Embryonic facial prominence (tissue), 1 donor: ENCODE results near the gene RHBDD1.

Experiments used
- DNase-seq: peaks from one replicate; pipeline ENCODE4 v3.0.0-alpha.2; 2016; ENCODE audit errors: extremely low spot score

RHBDD1 gene

GRCh38 chr2:226845386-226846116 is 9.7 kb downstream of the RHBDD1 start:
- no peak for DNase-seq

GRCh38 chr2:226847090-226847489 is 11.2 kb downstream of the RHBDD1 start:
- DNase-seq = no peak

- no peak for DNase-seq
Measured at GRCh38 chr2:226847511-226847910, 11.7 kb downstream of the RHBDD1 start.

- DNase-seq = no peak
Measured at GRCh38 chr2:226849349-226849748, 13.5 kb downstream of the RHBDD1 start.

GRCh38 chr2:226850024-226850423 is 14.2 kb downstream of the RHBDD1 start:
- no peak for DNase-seq

- no peak for DNase-seq
Measured at GRCh38 chr2:226855787-226856186, 19.9 kb downstream of the RHBDD1 start.

DNA sequence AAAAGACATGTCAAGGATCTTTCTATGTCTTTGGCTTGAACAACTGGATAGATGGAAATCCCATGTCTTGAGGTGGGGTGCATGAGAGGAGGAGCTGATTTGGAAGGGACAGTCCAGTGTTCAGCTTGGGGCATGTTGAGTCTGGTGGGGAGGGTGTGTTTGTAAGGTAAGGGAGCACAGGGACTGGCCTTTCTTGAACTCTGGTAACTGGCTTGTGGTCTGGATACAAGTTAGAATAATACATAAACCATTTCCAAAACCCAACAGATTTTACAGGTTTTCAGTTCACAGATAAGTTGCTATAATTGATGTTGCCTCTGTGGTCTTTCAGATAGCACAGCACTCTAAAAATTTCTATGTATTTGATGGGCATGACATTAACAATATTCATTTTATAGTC is 24.2 kb downstream of the RHBDD1 start:
- DNase-seq = no peak

DNA sequence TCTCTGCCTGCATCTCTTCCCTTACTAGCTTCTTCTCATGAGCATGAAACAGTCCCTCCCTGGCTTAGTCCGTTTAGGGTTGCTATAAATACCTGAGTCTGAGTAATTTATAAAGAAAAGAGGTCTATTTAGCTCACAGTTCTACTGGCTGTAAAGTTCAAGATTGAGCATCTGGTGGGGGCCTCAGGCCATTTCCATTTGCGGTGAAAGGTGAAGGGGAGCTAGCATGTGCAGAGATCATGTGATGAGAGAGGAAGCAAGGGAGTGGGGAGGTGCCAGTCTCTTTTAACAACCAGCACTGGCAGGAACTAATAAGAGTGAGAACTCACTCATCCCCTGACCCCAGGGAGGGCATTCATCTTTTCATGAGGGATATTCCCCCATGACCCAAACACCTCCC is 26.8 kb downstream of the RHBDD1 start:
- DNase-seq = no peak

DNA sequence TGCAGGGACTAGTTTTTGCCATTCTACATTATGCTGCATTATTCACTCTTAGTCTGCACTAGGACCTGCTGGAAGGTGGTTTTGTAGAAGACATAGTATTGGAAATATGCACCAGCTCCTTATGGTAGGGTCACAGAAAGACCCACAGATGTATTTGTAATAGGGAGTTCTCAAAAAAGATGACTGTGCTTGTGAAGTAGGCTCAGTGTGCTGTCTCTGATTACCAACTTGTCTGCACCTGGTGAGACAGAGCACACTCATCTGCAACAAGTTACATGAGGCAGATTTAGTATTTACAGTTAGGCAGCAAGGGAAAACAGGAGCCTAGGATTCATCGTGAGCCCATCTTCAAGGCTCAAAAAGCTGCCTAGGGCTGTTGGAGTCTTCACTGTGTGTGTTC is 29.4 kb downstream of the RHBDD1 start:
- no peak for DNase-seq

DNA sequence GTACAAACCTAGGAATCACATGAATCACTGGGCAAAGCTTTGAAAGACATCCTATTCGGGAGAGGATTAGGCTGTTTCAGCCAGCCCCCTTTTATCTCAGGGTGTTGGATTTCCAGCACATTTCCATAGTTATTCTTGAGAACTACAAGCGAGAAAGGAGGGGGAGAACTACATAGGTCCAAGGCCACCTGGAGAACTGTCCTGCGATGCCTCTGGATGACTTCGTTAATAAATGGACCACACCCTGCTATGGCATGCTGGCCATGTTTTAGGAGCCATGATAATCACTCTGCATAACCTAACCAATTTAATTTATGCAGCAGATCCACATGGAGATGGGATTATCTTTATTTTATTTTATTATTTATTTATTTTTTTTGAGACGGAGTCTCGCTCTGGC is 29.9 kb downstream of the RHBDD1 start:
- DNase-seq = no peak

DNA sequence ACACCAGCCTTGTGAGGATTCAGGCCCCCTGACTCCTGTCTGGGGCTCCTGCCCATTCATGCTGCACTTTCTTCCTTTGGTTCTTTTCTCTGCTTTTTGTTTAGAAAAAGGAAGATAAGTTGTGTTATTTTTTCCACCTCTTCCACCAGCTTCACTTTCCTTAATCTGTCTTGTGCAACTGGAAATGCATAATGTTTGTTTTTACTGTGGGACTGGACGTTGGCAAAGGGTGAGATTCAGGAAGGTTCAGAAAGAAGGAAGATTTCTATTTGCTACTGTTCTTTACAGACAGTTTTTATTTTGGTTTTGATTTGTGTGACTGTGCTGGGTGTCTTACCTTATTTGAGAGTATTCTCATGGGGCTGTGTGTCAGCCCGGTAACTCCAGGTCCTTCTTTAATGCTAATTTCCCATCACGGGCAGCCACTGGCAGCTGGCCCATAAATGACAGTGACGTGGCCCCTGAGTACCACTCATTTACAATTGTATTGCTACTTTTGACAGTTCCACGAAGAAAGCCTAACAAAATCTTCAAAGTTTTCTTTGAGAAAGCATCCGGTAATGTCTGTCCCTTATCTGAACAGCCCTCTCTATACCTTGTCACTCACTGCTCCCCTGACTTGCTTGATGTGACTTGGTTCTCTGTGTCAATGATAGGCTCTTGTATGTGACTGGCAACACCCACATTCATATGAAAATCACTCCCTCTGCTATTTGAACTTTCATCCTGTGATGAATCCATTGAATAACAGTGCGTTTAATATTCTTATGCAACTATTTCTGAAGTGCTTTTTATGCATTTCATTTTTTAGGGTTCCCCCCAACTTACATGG is 32.7 kb downstream of the RHBDD1 start:
- no peak for DNase-seq

GRCh38 chr2:226869371-226869770 is 33.5 kb downstream of the RHBDD1 start:
- no peak for DNase-seq

DNA sequence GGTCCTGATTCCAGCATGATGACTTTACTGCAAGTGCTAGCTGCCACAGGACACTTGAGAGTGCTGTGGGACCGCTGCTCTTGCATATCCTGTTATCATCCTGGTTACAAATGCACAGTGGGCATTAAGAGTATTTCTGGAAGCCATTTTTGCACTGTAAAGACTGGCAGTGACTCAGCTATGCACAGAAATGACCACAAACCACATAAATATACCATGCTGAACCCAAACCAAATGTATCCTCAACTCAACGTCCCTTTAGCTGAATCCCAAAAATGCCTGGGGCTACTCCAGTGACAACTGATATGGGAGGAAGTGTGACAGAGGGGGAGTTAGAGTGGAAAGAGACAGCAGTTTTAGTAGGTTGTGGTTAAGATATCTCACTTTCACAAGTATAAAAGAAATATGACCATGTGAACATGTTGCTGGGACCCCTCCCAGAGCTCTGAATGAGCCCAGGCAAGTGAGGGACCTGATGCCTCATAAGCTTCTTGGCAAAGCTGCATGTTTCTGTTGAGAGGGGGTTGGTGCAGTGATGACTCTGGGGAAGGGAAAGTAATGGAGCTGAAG is 37.3 kb downstream of the RHBDD1 start:
- no peak for DNase-seq

GRCh38 chr2:226873826-226874225 is 38.0 kb downstream of the RHBDD1 start:
- DNase-seq = no peak

- DNase-seq = no peak
Measured at GRCh38 chr2:226874749-226875148, 38.9 kb downstream of the RHBDD1 start.

DNA sequence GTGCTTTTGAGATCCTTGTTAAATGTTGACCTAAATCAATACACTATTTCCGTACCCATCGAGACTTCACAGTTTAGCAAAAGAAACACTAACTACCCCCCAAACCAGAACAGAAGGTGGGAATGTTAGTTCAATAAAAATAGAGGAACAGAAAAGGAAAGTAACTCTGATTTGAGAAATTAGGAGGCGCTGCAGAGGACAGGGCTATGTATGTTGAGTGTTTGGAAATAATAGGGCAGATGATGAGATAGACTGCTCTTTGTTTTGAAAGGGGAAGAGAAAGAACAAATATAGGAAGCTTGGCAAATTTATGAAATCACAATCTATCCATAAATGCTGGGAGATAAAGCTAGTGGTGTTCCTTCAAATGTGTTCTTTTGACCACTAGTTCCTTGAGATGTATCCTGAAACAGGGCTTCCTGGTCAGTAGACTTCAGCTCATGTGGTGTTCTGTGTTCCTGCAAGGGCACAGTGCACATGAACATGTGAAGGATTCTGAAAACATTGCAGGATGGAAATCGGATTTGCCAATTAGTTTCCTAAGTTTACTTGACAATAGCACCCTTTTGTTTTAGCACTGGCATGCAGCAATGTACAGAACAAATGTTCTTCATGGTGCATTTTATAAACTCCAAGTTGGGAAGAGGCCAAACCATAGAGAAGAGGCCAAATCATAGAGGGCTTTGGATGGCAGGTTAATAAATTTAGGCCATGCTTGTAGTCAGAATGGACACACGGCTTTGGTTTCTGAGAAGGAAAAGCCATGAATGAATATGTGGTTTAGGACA is 39.8 kb downstream of the RHBDD1 start:
- DNase-seq = no peak

GRCh38 chr2:226877491-226877890 is 41.6 kb downstream of the RHBDD1 start:
- DNase-seq = no peak

DNA sequence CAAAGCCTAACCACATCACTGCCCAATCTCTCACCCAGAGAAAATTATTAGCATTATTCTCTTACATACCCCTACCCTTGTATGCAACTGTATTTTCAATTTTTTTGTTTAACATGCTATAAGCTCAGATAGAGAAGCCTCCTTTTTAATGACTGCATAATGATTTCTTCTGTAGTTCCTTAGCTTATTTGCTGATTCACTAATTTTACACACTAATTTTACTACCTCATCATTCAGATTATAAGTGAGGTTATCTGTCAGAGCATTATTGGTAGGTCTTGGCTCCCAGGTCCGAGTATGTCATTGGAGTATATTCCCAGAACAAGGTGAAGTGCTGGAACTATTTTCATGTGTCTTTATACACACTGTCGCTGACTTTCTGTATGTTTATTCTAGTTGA is 45.4 kb downstream of the RHBDD1 start:
- no peak for DNase-seq

DNA sequence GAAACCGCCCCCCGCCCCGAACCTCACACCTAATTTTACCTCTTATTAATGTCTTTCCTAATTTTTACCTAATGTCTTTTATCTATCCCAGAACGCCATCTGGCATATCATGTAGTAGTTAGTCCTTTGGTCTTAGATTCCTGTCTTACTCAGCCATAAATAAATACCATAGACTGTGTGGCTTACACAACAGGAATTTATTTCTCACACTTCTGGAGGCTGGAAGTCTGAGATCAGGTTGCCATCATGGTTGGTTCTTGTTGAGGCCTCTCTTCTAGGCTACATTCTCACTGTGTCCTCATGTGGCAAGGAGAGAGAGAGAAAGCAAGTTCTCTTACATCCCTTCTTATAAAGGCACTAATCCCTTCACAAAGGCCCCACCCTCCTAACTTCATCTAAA is 46.8 kb downstream of the RHBDD1 start:
- no peak for DNase-seq

DNA sequence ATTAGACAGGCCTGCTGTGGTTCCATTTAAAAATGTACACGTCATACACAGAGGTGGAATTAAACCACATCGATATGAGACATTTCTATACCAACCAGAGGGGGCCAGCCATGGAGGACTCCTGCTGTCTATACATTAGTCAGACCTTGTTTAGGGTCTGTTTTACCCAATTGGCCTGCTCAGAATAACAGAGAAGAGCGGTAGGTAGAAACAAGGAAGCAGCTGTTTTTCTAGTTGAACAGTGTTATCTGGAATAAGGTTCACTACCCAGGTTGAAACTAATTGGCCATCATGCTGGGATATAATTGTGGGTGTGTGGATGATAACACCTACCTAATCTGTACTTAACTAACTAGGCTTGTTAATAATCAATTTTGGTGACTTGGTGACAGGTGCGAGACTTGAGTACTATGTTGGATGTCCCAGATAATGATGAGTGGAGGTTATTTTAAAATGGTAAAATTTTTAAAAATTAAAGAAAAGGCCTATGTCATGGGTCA is 47.5 kb downstream of the RHBDD1 start:
- no peak for DNase-seq

DNA sequence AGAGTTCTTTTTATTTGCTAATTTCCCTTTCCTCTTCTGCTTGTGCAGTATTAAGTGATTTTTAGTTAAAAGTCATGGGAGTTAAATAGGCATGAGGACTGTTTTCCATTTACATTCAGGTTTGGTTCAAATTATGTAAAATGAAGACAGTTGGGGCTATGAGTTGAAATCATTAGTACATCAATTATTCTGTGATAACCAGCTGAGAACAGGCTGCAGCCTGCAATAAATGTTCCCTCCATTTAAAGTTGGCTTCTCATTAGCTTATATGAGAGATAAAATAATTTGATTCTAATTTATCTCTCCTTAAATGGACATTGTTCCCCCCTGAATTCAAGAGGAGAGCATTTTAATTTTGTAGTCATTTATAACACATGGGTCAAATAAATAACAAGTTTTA is 48.3 kb downstream of the RHBDD1 start:
- no peak for DNase-seq
